MV-4-11 (cell line): ENCODE results near the gene CEPT1.

Experiments
- DNase-seq: peaks from one replicate; lab custom pipeline; 2025; lab: John Stamatoyannopoulos, UW

CEPT1 gene

DNA sequence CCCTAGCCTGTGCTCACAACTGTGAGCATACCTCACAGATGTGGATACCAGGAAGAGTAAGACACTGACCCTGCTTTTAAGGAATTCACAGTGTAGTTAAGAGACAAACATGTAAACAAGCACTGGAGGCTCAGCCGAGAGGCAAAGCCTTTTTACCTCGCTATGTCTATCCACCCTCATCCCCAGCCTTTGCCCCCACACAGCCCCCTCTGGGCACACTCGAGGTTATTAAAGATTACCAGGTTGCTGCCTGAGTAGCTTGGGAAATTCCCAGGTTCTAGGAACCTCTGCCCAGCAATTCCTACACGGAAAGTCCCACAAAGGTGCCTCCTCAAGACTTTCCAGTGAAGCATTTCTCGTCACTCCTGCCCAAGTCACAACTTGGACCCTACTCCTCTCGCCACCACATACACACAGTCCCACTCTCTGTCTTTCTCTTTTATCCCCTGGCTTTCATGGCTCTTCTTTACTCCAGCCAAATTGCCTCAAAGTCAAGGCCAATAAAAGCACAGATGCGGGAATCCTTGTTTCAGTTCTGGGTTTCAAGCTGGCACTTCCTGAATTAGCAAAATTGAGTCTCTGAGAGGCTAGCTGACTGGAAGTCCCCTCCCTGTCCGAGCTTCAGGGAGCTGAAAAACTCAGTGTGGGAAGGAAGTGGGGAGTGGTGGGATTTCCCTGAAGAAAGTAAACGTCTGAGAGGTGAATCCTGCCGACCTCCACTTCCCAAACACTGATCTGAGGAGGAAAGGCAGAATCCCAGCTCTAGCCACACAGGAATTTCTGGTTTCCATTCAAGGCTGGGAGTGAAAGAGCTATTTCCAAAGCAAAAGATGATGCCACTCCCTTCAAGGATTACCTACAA is 52.9 kb downstream of the CEPT1 start:
- DNase-seq = peak; percentile 87

DNA sequence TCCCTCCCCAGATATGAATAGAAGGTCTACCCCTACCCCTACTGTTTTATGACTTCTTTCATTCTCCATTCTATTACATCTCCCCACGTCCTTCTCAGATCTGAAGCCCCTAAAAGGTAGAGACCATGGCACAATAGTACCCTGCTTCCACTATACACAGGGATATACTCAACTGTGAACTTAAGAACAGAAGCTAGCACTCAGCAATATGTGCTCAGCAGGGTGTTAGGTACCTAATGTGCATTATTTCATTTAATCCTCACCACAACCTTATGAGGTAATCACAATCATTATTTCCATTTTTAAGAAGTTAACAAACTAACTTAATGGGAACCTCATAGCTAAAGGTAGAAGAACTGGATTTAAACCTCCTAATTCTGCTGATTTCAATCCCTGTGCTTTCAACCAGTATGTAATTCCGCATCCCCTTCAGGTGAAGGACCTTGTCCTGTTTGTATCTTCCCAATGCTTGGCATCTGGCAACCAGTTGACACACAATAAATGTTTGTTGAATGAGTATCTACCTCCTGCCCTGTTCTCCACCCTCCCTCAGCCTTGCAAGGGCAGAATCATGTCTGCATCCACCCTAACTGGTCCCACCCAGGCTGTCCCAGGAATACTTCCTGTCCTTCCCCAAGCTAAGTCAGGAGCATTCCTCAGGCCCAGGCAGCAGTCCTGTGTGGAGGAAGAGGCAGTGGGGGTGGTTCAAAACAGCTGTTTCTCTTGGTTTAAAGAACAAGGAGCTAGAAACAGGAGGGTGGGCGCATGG is 53.9 kb downstream of the CEPT1 start:
- DNase-seq = no peak

DNA sequence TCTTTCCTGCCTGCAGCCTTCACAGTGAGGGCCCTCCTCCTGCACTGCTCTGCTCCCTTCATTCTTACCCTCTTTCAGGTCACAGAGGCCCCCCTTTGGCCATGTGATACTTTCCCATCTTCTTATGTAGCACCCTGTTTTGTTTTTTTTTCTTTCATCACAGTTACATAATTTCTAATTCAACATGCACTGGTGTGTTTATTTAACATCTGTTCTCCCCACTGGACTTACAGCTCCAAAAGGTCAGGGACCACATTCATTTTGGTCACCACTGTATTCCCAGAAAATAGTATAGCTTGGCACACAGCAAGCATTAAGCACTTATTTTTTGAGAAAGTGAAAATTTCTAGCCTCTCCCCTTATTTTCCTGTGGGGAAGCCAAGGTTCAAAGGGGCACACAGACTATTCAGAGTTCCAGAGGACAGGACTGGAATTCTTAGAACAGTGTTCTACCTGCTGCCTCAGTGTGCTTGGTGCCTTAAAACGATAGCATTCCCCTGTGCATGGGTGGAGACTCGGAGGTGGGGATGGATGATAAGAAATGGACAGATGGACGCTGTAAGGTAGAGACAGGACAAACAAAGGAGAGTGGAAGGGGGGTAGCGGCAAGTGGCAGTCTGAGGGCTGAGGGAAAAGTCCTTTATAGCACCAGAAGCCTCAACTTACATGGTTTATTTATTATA is 55.1 kb downstream of the CEPT1 start:
- DNase-seq = no peak

DNA sequence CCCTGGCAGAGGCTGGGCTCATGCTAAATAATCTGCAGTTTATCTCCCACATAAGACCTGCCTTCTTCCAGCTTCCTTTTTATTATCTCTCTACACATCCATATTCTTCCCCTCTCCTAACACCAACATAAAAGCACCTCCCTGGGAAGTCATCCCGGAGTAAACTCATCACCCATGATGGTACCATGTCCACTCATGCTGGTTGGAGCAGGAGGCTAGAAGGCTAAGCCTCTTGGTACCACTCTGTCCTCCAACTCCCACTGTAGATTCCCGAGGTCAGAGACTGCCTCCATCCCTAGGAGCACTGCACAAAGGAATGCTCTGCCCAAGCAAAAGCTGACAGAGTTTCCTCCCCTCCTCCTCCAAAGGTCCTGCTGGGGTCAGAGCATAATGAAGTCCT is 56.2 kb downstream of the CEPT1 start:
- DNase-seq = no peak

DNA sequence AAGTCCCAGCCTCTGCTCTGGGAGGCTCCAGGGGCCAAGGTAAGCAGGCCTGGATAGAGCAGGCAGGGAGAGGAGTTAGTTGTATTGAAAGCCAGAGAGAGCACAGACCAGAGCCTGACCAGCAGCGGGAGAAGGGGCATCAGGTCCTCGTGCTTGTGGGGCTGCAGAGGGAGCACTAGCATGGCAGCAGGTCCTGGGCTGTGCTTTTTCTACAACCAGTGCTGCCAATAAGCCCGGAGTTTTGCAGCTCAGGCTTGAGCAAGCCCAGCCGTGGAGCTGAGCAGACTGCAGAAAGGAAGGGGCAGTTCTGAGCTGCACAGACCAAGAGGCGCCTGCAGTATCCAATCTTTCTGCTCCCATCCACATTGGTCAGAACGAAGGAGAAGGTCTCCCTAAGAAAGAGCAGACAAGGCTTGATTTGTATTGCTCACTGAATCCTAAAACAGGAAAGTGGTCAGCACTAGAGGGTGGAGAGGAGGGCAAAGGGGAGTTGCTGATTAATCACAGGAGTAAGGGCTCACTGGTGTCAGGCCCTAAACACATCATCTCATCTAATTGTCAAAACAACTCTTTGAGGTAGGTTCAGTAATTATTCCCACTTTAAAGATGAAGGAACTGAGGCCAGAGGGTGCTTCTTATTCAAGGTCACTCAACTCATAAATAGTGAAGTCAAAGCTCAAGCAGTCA is 57.7 kb downstream of the CEPT1 start:
- DNase-seq = peak; percentile 67

DNA sequence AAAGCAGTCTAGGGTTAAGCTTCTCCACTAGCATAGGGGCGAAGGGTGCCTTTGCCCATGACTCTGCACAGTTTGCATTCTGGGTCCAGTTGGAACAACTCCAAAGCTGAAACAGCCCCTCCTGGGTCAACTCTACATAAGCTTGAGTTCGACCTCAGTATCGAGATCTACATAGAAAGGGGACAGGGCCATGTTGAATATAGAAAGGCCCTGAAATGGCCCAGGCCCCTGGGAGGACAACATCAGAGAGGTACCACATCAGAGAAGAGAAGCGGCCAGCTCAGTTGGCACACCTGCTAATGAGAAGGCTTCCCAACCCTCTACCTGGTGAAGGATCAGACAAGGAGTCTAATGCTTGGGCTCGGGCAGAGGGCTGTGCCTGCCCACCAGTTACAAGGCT is 58.8 kb downstream of the CEPT1 start:
- no peak for DNase-seq

DNA sequence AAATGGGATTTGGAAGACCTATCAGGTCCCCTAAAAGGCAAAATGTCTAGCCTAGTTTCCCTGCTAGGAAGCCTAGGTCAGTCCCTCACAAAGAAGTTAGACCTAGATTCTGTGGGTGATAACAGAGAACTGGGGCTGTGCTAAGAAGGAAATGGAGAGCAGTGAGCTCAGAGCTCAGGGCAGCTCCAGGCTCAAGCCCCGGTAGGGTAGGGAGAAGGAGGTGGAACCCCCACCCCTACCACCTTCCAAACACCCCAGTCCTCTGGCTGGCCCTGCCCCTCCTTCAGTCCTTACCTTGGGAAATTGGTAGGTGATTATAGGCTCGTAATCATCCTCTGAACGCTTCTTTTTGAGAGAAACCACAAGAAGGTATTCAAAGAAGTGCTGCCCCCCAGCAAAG is 59.3 kb downstream of the CEPT1 start:
- no peak for DNase-seq

DNA sequence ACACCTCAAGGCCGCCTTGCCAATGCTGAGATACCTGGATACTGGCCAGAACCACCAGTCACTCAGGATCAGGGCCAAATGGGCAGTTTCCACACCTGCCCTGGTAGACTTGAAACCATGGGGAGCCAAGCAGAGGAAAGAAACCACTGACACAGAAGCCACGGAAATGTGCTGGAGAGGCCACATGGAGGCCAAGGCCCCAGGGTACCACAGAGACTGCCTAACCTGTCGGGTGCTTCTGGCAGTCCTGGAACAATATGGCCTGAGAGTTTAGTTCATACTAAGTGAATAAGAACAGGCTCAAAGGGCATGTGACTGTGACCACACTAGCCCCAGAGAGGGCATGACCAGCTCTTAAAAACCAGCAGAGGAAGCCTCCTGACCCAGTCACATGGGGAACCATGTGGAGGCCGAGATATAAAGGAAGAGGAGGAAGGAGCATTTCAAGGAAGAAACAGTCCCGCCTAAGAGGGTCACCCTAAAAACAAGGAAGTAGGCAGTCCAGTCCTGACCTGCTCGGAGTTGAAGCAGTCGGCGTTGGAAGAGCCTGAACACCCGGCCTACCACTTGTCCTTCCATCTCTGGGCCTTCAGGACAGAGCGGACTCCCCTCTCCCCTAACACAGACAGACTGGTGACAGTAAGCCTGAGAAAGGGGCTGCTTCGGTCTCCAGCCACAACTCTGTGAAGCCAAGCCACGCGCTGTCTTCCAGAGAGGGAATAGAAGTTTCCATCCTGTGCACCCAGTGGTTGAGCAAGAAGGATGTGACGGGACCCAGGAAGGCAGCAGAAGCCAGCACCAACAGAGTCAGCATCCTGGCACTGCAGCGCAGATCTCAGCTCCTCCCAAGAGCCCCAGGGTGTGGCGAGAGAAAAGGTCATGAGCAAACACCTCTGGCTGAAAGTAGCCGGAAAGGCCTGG is 60.1 kb downstream of the CEPT1 start, which contains the start of gene DENND2D:
TSS of gene DENND2D (minus strand) at position 766 of the 921 bp plus-strand sequence. CDS start at position 579, 187 bp downstream.
- peak; percentile 92 for DNase-seq

DNA sequence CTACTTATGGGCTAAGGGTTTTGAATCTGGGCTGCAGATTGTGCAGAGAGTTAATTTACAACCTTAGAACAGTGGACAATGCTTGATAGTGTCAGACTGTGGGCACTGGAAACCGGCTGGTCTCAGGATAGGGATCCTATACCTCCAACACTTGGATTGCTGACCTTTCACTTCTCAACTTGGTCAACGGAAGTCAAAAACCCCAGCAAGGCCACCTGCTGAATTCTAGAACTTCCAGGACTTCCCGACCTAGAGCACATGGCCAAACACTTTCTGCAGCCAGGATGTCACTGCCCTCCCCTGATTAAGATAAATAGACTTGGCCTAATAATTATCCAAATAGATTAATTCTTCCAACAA is 60.8 kb downstream of the CEPT1 start:
- no peak for DNase-seq

DNA sequence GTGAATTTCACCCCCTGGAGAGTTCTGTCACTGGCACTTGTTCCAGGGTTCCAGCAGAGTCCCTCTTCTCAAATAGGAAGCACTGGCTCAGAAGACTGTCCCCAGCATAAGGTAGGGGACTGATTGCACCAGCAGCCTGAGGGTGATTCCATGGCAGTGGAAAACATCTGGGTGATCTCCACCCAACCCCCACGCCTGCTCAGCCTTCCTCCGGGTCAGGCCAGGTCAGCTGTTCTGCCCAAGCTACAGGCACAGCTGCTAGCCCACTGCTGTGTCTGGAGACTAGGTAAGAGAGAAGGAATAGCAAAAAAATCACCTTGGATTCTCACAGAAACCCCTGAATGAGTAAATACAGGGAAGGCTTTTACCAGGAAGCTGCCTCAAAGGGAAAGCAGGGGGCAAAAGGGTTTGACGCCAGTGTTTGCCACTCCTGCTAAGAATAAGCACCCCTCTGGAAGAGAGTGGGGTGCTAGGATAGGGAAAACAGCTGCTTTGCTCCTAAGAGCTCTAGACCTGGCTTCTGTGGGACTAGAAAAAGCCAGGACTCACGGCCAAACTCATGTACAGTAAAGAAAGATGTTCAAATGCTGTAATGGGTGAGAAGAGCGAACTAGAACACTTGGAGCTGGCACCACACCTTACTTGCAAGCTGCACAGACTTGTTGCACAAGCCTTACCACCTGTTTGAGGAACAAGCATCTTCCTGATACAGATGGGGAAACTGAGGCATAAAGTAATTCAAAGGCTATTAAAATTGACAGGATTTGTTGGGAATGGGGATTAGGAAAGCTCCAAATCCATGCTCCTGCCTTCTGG is 61.5 kb downstream of the CEPT1 start:
- DNase-seq = peak; percentile 38

DNA sequence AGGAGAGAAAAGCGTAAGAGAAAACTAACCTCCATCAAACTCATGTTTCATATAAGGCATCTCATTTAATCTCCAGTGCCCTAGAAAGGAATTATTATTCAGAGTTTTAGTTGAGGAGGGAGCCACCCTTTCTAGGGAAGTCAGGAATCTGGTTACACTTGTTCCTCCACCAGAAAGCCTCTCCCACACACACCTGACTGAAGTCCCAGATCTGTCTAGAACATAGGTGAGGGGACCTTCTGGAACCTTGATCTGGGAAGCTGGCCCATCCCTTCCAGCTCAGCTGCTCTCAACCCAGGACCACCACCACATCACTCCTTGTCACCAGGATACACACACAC is 62.3 kb downstream of the CEPT1 start:
- DNase-seq = no peak

DNA sequence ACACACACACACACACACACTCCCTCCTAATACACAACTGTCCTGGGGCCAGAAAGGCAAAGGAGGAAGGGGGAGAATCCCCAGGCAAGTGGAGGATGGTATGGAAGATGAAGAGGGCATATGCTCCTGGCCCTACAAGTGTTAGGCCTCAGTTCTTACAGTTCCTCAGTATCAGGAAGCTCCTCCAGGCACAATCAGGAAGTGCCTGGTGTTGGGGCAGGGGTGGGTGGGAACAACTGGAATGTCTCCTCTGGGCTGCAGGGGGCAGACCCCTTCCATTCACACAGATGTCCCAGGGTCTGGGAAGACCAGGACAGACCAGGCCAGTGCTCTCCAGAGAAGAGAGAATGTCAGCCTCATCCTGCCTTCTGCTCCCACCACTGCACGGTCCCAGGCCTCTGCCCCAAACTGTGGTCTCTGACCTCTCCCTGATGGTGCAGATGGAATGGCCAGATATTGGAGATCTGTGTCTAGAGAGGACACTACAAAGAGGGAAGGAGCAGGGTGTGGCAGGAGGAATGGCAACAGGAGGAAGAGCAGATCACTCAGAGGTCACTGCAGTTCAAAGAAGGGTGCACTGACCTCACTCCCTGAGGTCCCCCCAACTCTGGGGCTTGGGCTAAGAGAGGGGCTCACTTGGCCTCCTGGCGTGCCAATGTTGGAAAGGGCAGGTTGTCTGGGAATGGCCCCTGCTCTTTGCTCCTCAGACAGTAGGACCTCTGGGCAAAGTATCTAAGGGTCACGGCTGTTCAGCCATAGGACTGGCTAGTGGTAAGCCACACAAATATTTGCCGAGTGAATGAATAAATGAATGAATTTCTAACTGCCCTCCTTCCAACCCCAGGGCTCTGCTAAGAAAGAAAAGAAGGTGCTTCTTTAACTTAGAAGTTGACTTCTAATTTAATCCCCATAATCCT is 62.9 kb downstream of the CEPT1 start:
- peak; percentile 57 for DNase-seq

DNA sequence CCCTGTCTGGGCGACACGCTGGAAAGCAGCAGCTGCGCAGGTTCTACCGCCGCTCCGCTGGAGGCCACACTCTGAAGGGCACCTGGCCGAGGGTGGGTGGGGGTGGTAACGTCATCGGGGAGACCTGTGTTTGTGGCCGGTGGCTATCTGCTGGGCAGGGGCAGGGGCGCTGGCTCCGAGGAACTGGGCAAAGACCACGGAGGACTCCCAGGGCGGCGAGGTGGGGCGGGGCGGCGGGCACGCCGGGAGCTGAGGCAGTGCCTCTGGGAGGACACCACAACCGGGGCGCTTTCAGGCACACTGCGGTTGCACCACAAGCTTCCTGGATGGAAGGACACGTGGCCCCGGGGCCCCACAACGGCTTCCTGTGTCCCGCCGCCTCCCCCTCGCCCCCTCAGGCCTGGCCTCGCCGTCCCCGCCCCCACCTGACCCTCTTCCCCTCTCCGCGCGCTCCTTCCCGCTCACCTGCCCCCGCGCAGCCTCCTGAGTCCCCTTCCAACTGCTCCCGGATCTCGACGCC is 63.7 kb downstream of the CEPT1 start:
- DNase-seq = peak; percentile 95

DNA sequence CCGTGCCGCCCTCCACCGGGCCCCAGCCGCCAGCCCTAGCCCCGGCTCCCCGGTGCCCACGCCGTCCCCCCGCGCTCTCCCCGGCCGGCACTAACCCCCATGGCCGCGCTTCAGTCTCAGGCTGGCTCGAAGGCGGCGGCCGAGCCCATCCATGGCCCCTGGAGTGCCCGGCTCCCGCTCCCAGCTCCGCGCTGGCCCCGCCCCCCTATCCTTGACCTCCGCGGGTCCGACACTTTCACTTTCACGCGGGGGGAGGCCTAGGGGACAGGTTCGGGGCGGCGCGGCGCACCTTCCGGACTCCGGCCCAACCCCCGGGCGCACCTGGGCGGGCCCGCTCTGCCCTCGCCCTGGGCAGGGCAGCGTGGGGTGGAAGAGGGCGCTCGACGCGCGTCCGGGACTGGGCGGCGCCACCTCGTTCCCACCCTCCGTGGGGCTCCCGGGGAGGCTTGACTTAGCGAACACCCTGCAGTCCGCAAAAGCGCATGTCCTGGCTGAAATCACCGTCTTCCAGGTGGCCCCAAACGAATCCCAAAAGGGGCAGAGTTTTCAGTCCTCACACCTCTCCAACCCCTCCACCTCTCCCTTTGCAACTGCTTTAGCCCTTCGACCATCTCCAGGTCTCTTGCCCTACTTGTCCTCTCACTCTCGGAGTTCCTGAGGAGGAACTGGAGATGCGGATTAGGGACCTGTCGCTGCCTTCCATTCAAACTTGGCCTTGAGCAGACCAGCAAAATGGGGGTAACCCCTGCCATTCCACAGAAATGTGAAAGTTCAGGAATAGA is 64.4 kb downstream of the CEPT1 start:
- peak; percentile 37 for DNase-seq

DNA sequence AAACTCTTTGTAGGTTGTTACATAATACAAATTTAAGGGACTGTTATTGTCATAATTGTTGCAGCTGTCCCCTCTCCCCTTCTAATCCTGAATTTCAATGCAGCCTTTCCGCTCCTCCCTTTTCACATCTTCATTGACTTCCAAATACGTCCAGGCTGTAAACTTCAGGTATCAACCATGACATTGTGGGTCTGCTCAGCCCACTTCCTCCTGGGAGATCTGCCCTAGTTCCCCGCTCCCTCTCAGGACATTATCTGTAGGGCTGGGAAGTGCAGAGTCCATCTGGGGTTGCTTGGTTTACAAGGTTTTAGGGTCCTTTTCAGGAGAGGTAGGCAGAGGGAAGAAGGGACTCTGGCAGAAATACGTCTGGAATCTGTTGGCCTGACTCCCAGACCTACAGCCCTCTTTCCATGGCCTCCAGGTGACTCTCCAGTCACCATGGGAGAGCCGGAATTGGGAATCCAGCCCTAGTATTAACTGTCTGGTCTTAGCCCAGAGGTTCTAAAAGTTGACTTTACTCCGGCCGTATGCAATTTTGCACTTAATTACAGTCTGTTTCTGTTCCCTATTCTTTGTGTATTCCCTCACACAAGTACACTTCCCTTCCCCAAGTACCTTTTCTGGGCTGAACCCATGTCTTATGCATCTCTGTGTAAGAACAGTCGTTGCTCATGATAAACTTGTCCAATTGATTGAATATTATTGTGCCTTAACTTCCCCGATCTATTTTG is 65.1 kb downstream of the CEPT1 start:
- peak; percentile 87 for DNase-seq

DNA sequence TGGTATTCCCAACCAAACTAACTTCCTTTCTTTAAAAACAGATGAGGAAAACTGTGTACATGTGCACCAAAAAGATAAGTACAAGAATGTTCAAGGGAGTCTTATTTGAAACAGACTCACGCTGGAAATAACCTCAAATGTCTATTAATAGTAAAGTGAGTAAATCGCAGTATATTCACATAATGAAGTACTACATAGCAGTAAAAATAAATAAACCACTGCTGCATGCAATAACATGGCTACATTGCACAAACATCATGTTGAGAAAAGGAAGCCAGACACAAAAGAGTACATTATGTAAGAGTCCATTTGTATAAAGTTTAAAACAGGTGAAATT is 65.7 kb downstream of the CEPT1 start:
- DNase-seq = peak; percentile 72

DNA sequence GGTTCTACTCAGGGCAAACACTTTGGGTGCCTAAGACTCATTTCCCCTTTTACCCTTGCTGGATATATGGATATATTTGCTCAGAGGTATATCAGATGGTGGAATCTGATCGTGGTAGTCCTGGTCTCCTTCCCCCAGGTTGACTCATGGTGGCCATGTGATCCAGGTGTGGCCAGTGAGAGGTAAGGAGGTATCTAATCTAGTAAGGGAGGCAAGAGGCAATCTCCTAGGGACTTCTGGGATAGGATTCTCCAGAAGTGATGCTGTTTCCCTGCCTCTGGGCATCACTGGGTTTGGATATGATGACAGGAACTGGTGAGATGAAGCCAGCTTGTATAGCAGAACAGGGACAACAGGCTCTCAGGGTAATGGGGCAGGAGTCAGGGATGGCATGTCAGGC is 68.9 kb downstream of the CEPT1 start:
- DNase-seq = no peak

DNA sequence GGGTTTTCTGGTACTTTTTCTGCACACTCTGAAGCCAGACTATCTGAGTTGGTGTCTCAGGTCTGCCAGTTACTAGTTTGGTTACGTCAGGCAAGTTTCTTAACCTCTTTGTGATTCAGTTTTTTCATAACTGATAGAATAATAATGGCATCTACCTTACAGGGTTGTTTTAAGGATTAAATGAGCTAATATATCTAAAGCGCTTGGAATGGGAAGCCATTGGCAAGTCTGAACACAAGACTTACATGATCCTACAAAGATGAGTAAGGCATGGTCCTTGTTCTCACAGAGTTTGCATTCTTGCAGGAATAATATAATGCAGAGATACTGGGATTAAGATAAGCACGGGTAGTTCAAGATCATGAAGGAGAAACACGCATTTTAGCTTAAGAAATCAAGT is 69.6 kb downstream of the CEPT1 start:
- DNase-seq = no peak
